ENCODE measurements around the gene CEP85L. TPM values are rescaled to one million over a fixed set of nuclear protein-coding genes. Genes with fewer than 3 reads are reported as not detected.

The CEP85L gene
- total RNA-seq, 2 experiments from 2014 or later: 45.7 to 48.7 TPM

DNA sequence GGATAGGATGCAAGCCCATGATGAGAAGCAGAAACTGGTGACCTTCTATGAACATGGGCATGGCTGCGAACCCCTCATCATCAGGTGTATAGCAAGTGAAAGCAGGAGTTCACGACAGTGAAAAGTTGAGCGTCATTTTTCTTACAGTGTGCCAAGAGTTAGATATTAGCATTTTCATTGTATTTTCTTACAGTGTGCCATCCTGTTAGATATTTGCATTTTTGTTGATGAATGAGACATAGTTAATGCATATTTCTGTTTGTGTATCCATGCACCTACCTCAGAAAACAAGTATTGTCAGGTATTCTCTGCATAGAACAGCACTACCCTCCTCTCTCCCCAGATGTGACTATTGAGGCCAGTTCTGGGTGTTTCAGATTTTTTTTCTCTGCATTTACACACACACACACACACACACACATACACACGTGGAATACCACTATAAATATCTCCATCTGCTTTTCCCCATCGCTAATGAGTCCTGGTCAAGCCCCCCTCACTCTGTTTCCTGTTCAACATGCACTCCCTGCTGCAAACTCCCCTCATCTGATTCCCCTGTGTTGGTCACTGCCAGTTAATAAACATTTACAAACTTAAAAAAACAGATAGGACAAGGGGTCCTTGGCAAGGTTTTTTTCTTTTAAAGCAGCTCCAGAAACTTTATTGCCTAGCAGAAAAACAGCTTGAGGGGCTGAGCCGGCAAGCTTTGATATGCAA is 61.6 kb downstream of the CEP85L start:
- H3K4me3 Mint-ChIP-seq: no peak overlapping the region
- DNase-seq (no peak), ATAC-seq (no peak)
- no peak overlapping the region for H3K27ac Mint-ChIP-seq
- H3K4me1 Mint-ChIP-seq (ENCODE audit: low read depth): no peaks in the 10 kb centered on the region
- ChIA-PET POLR2A (no interaction called here), CTCF (no interaction called here)
- peaks cover 44% of the 10 kb centered on the region for H3K36me3 Mint-ChIP-seq (ENCODE audit: low read depth)
- H3K27me3 Mint-ChIP-seq (ENCODE audit: low read depth): no peaks in the 10 kb centered on the region
- H3K9me3 Mint-ChIP-seq (ENCODE audit: insufficient read depth): no peaks in the 10 kb centered on the region

DNA sequence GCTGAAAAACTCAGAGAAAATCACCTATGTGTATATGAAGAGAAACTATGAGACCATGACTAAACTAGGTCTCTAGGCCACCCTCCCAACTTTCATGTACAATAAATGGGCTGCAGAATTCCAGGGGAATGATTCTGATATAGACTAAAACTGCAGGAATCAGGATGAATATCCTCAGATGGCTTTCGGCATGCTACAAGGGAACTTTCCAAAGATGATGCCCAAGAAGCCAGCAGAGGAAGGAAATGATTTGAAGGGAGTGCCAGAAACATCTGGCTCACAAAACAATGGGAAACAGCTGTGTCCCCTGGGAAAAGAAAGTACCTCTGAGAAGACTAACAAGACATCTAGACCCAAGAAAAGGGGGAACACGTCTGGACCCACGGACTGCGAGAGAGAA is 62.2 kb downstream of the CEP85L start:
- H3K4me3 Mint-ChIP-seq: no peak overlapping the region
- no peaks in the 10 kb centered on the region for H3K27me3 Mint-ChIP-seq (ENCODE audit: low read depth)
- H3K4me1 Mint-ChIP-seq (ENCODE audit: low read depth): no peaks in the 10 kb centered on the region
- peaks cover 44% of the 10 kb centered on the region for H3K36me3 Mint-ChIP-seq (ENCODE audit: low read depth)
- H3K27ac Mint-ChIP-seq: no peak overlapping the region
- ATAC-seq: no peak
- ChIA-PET CTCF (no interaction called here), POLR2A (no interaction called here)
- no peak for DNase-seq
- H3K9me3 Mint-ChIP-seq (ENCODE audit: insufficient read depth): no peaks in the 10 kb centered on the region

- H3K4me1 Mint-ChIP-seq (ENCODE audit: low read depth): no peaks in the 10 kb centered on the region
- H3K9me3 Mint-ChIP-seq (ENCODE audit: insufficient read depth): no peaks in the 10 kb centered on the region
- DNase-seq (no peak), ATAC-seq (no peak)
- no peak overlapping the region for H3K4me3 Mint-ChIP-seq
- ChIA-PET CTCF (no interaction called here), POLR2A (no interaction called here)
- H3K27me3 Mint-ChIP-seq (ENCODE audit: low read depth): no peaks in the 10 kb centered on the region
- H3K27ac Mint-ChIP-seq: no peak overlapping the region
- peaks cover 40% of the 10 kb centered on the region for H3K36me3 Mint-ChIP-seq (ENCODE audit: low read depth)
Measured at GRCh38 chr6:118588626-118589025, 62.8 kb downstream of the CEP85L start.

DNA sequence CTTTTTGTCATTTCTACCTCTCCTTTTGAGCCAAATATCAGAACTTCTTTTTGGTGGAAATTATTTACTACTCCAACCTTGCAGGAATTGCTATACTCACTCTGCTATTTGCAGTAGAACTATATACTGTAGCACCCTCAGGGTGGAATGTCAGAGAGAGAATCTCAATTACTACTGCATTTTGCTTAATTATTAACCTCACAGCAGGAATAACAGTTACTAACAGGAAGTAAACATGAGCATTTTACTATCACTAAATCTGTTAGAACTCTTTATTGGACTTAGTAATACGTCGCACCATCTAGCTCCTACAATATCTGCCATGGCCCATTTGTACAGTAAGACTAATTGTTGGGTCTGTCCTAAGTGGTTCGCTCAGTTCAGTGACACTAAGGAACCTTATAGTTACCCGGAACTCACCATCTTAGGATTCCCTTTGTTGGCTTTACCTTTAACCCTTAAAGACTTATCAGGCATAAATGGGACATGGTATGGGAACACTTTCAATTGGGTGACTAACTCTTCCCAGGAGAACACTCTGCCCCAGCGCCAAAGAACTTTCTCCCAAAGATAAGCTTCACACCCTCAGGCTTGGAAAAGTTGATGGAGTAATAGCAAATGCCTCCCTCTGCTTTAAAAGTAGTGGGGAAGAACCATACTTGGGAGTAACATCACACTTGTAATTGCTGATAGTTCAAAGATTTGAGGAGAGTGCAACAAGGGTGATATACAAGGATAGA is 64.5 kb downstream of the CEP85L start:
- no peak for DNase-seq
- Mint-ChIP-seq H3K27ac (no peak overlapping the region), H3K27me3 (ENCODE audit: low read depth) (no peaks in the 10 kb centered on the region), H3K4me1 (ENCODE audit: low read depth) (no peaks in the 10 kb centered on the region), H3K36me3 (ENCODE audit: low read depth) (peaks cover 41% of the 10 kb centered on the region), H3K9me3 (ENCODE audit: insufficient read depth) (no peaks in the 10 kb centered on the region), H3K4me3 (no peak overlapping the region)
- CTCF ChIA-PET: interaction anchor here (1.3 kb wide), 1 partner anchor 20 kb away, joined by 3 read pairs; no protein-coding TSS in a partner anchor
- POLR2A ChIA-PET: no interaction called here
- no peak for ATAC-seq

- no peak overlapping the region for H3K27ac Mint-ChIP-seq
- H3K4me3 Mint-ChIP-seq: no peak overlapping the region
- peaks cover 52% of the 10 kb centered on the region for H3K36me3 Mint-ChIP-seq (ENCODE audit: low read depth)
- no peak for DNase-seq
- no peak for ATAC-seq
- ChIA-PET POLR2A (interaction anchor here (0.5 kb wide), 1 partner anchor 17 kb away, joined by 6 read pairs; no protein-coding TSS in a partner anchor), CTCF (interaction anchor here (1.1 kb wide), 1 partner anchor 9 kb away, joined by 4 read pairs; no protein-coding TSS in a partner anchor)
- H3K4me1 Mint-ChIP-seq (ENCODE audit: low read depth): no peaks in the 10 kb centered on the region
- H3K27me3 Mint-ChIP-seq (ENCODE audit: low read depth): no peaks in the 10 kb centered on the region
- peaks cover 8% of the 10 kb centered on the region for H3K9me3 Mint-ChIP-seq (ENCODE audit: insufficient read depth)
Measured at GRCh38 chr6:118584911-118585310, 66.5 kb downstream of the CEP85L start.

GRCh38 chr6:118581489-118581959 is 69.9 kb downstream of the CEP85L start:
- CTCF ChIA-PET: interaction anchor here (0.6 to 2.2 kb wide), 3 partner anchors 16 to 37 kb away, joined by 3 to 17 read pairs (median 3); no protein-coding TSS in a partner anchor
- H3K4me3 Mint-ChIP-seq: no peak overlapping the region
- no peaks in the 10 kb centered on the region for H3K4me1 Mint-ChIP-seq (ENCODE audit: low read depth)
- no peak for ATAC-seq
- H3K9me3 Mint-ChIP-seq (ENCODE audit: insufficient read depth): peaks cover 30% of the 10 kb centered on the region
- POLR2A ChIA-PET: no interaction called here
- DNase-seq: no peak
- H3K27me3 Mint-ChIP-seq (ENCODE audit: low read depth): no peaks in the 10 kb centered on the region
- H3K27ac Mint-ChIP-seq: peak overlapping the region; percentile 10
- peaks cover 70% of the 10 kb centered on the region for H3K36me3 Mint-ChIP-seq (ENCODE audit: low read depth)

DNA sequence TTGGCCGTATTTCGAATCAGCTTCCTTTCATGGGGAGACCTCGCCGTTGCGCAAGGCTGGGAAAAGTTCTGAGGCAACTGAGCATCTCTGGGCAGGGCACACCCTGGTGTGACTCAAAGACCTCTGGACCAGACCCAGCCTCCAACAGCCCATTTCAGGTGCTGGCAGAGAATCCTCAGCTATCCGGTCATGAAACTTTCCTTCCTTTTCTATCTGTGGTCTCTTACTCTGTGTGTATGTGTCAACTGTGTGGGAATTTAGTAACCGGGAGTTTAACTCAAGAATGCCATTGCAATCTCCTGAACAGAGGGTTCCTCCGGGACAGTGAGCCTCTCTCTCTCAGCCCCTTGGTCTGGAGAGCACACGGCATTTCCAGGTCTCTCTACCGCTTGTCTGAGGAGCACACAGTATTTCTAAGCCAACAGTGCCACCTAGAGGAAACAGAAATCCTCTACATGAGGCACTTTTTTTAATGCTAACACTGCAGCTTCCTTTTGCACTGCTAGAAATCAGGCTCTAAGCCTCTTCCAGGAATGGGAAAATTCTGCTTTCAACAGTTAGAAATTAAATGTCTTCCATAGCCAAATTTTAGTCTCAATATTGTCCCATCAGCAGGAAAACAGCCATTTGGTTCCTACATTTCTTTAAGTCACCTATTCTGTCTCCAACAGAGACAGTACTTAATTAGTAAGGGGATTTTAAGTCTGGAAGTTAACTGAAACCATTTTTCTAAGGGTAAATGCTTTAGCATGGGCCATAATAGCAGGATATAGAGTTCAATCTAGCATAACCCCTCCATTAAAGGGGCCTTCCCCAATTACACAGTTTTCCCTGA is 70.6 kb downstream of the CEP85L start:
- Mint-ChIP-seq H3K27ac (peak overlapping the region; percentile 10), H3K4me3 (no peak overlapping the region), H3K27me3 (ENCODE audit: low read depth) (no peaks in the 10 kb centered on the region), H3K36me3 (ENCODE audit: low read depth) (peaks cover 75% of the 10 kb centered on the region), H3K4me1 (ENCODE audit: low read depth) (no peaks in the 10 kb centered on the region), H3K9me3 (ENCODE audit: insufficient read depth) (peaks cover 36% of the 10 kb centered on the region)
- ChIA-PET CTCF (interaction anchor here (0.6 to 2.2 kb wide), 13 partner anchors 11 to 529 kb away, joined by 3 to 17 read pairs (median 3); no protein-coding TSS in a partner anchor), POLR2A (no interaction called here)
- DNase-seq (peak; percentile 40), ATAC-seq (peak; percentile 70)

DNA sequence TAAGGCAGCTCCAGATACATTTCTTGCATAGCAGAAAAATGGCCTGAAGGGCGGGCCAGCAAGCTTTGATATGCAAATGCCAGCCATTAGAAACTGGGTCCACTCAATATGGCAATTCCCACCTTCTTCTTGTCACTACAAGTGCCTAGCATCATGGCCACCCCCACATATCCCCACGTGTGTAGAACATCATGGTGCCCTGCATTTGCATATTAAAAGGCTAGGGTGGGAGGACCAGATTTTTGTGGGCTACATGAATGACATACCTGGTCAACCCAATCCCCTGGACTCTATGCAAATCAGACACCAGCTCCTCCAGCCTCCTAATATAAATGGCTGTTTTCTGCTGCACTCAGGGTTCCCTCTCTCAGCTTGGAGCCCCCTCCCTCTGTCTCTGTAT is 71.6 kb downstream of the CEP85L start:
- ATAC-seq (no peak), DNase-seq (no peak)
- H3K4me3 Mint-ChIP-seq: no peak overlapping the region
- H3K27ac Mint-ChIP-seq: no peak overlapping the region
- no peaks in the 10 kb centered on the region for H3K4me1 Mint-ChIP-seq (ENCODE audit: low read depth)
- ChIA-PET CTCF (interaction anchor here (0.7 to 2.2 kb wide), 11 partner anchors 10 to 530 kb away, joined by 3 to 17 read pairs (median 4); no protein-coding TSS in a partner anchor), POLR2A (no interaction called here)
- H3K27me3 Mint-ChIP-seq (ENCODE audit: low read depth): no peaks in the 10 kb centered on the region
- peaks cover 46% of the 10 kb centered on the region for H3K9me3 Mint-ChIP-seq (ENCODE audit: insufficient read depth)
- peaks cover 76% of the 10 kb centered on the region for H3K36me3 Mint-ChIP-seq (ENCODE audit: low read depth)

- ATAC-seq (no peak), DNase-seq (no peak)
- Mint-ChIP-seq H3K9me3 (ENCODE audit: insufficient read depth) (peaks cover 57% of the 10 kb centered on the region), H3K27ac (no peak overlapping the region), H3K4me1 (ENCODE audit: low read depth) (no peaks in the 10 kb centered on the region), H3K27me3 (ENCODE audit: low read depth) (no peaks in the 10 kb centered on the region), H3K36me3 (ENCODE audit: low read depth) (peaks cover 87% of the 10 kb centered on the region), H3K4me3 (no peak overlapping the region)
- CTCF ChIA-PET: interaction anchor here (0.8 to 1.5 kb wide), 2 partner anchors 13 to 38 kb away, joined by 3 read pairs; no protein-coding TSS in a partner anchor
- POLR2A ChIA-PET: no interaction called here
Measured at GRCh38 chr6:118578617-118579016, 72.8 kb downstream of the CEP85L start.

GRCh38 chr6:118577972-118578371 is 73.4 kb downstream of the CEP85L start:
- Mint-ChIP-seq H3K27ac (no peak overlapping the region), H3K9me3 (ENCODE audit: insufficient read depth) (peaks cover 57% of the 10 kb centered on the region), H3K27me3 (ENCODE audit: low read depth) (no peaks in the 10 kb centered on the region), H3K36me3 (ENCODE audit: low read depth) (peaks cover 86% of the 10 kb centered on the region), H3K4me1 (ENCODE audit: low read depth) (no peaks in the 10 kb centered on the region), H3K4me3 (no peak overlapping the region)
- CTCF ChIA-PET: interaction anchor here (1.5 kb wide), 1 partner anchor 39 kb away, joined by 3 read pairs; no protein-coding TSS in a partner anchor
- POLR2A ChIA-PET: no interaction called here
- ATAC-seq: no peak
- no peak for DNase-seq

DNA sequence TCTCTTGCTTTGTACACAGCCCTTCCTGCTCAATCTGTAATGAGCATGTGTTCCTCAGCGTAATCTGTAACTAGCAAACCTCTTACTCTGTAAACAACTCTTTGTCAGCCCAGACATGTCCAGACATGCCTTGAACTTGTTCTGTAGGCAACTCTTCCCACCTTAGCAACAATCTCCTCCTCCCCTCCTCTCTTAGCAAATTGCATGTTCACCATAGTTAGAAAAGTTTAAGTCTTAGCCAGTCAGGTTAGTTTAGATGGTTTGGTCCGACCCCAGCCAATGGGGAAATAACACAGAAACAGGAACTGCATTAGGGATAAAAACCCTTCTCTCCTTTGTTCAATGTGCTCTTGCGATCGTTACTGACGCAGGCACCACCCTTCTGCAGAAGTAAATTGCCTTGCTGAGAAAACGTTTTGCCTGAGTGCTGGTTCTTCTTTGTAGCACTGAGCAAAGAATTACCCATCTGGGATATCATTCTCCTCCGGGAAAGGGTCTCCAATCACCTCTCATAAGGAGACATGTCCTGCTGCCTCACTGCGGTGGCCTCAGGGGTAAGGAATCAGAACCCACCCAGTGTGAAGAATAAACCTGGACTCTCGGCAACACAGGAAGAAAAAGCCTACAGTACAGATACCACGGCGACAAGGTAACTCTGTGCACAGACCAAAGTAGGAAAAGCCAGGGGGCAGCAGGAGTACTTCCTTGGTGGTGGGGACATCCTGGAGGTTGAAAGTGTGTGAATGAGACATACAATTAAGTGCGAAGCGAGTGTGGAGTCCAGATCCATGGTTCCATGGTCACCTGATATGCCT is 77.1 kb downstream of the CEP85L start:
- ATAC-seq (peak; percentile 44), DNase-seq (no peak)
- Mint-ChIP-seq H3K9me3 (ENCODE audit: insufficient read depth) (peaks cover 44% of the 10 kb centered on the region), H3K27me3 (ENCODE audit: low read depth) (no peaks in the 10 kb centered on the region), H3K36me3 (ENCODE audit: low read depth) (peaks cover 57% of the 10 kb centered on the region), H3K4me3 (no peak overlapping the region), H3K27ac (peak overlapping the region; percentile 69), H3K4me1 (ENCODE audit: low read depth) (peaks cover 2% of the 10 kb centered on the region)
- ChIA-PET CTCF (interaction anchor here (1.0 to 2.4 kb wide), 5 partner anchors 9 to 23 kb away, joined by 3 to 15 read pairs (median 4); no protein-coding TSS in a partner anchor), POLR2A (no interaction called here)

Data from activated CD8-positive, alpha-beta T cell treated with anti-CD3 and anti-CD28 coated beads, Interleukin-2, amount 10 ng/mL, durations not matched to agents 7 days and 5 days (primary cell).